HepG2 (cell line): ENCODE data around the gene CFAP119. TPM values are rescaled to one million over a fixed set of nuclear protein-coding genes. Genes with fewer than 3 reads are reported as not detected.

Source experiments
- ARID4A ChIP-seq: sonication (generic); formaldehyde crosslinking; IDR thresholded peaks from 2 replicates; pipeline ENCODE4 v1.5.0; 2020; ENCODE audit warnings: mild to moderate bottlenecking, missing genetic modification reagents, borderline replicate concordance
- DRAP1 ChIP-seq: IDR thresholded peaks from 2 replicates; pipeline ENCODE4 v1.6.1; 2016; ENCODE audit warnings: missing genetic modification reagents, missing compliant biosample characterization
- FOXJ3 ChIP-seq: sonication (generic); formaldehyde crosslinking; IDR thresholded peaks from 2 replicates; pipeline ENCODE4 v1.4.0; 2020; ENCODE audit warnings: missing genetic modification reagents, mild to moderate bottlenecking, borderline replicate concordance
- GZF1 ChIP-seq: sonication (generic); formaldehyde crosslinking; IDR thresholded peaks from 2 replicates; pipeline ENCODE4 v1.5.1; 2020; ENCODE audit warnings: mild to moderate bottlenecking, missing genetic modification reagents
- JUND ChIP-seq: sonication (generic); formaldehyde crosslinking; IDR thresholded peaks from 2 replicates; pipeline ENCODE4 v1.8.0; 2022; ENCODE audit warnings: mild to moderate bottlenecking, missing genetic modification reagents
- KLF6 ChIP-seq: IDR thresholded peaks from 2 replicates; pipeline ENCODE4 v1.8.0; 2016; ENCODE audit warnings: missing biosample characterization, missing genetic modification reagents
- KMT2A ChIP-seq: sonication (generic); formaldehyde crosslinking; IDR thresholded peaks from 2 replicates; pipeline ENCODE4 v1.4.0; 2020; ENCODE audit warnings: missing genetic modification reagents
- MEIS2 ChIP-seq: sonication (generic); formaldehyde crosslinking; IDR thresholded peaks from 2 replicates; pipeline ENCODE4 v1.9.0; 2021; ENCODE audit warnings: mild to moderate bottlenecking, missing genetic modification reagents
- ZBTB21 ChIP-seq: sonication (generic); formaldehyde crosslinking; IDR thresholded peaks from 2 replicates; pipeline ENCODE4 v1.4.0; 2020; ENCODE audit warnings: missing genetic modification reagents
- ZBTB40 ChIP-seq, 2 experiments: fragments of 450-650 bp in 1 of 2; sonication (generic) in 1 of 2; formaldehyde crosslinking in 1 of 2; IDR thresholded peaks; 2 replicates each; pipeline versions ENCODE4 v1.6.1 to v1.8.0; 2016 to 2022; ENCODE audit warnings: antibody characterized with exemption in 1 of 2, mild to moderate bottlenecking in 1 of 2, missing genetic modification reagents in 1 of 2
- ZFP36L2 ChIP-seq: sonication (generic); formaldehyde crosslinking; IDR thresholded peaks from 2 replicates; pipeline ENCODE4 v1.4.0; 2020; ENCODE audit warnings: missing genetic modification reagents
- ZNF747 ChIP-seq: sonication (generic); formaldehyde crosslinking; IDR thresholded peaks from 2 replicates; pipeline ENCODE4 v1.8.1; 2023; ENCODE audit warnings: missing genetic modification reagents, mild to moderate bottlenecking, borderline replicate concordance
- ZXDC ChIP-seq: sonication (generic); formaldehyde crosslinking; IDR thresholded peaks from 2 replicates; pipeline ENCODE4 v1.5.0; 2020; ENCODE audit warnings: mild to moderate bottlenecking, missing genetic modification reagents
- polyA plus RNA-seq, 8 experiments: library from polyadenylated mRNA; depleted of rRNA in 3 of 8; stranded (reverse) in 7 of 8; unstranded in 1 of 8; fragments of >200 nt; fragmentation: Illumina TruSeq in 4 of 8; extraction: Trizol in 4 of 8; gene quantifications; 2 replicates each; pipeline versions ENCODE4 v1.2.1 to v1.2.3, GENCODE V29; 2011 to 2016; ENCODE audit warnings: low read depth in 4 of 8, missing spikeins in 1 of 8, mixed read lengths in 1 of 8; ENCODE audit not compliant: insufficient read depth in 1 of 8
- total RNA-seq, 5 experiments: library from RNA; depleted of rRNA; stranded (reverse); fragments of >200 nt; fragmentation: Illumina TruSeq; extraction: Trizol; gene quantifications; 2 replicates each; pipeline ENCODE4 v1.2.3, GENCODE V29; 2016; ENCODE audit warnings: low read depth in 1 of 5

CFAP119 gene
- total and polyA plus RNA-seq, 2 of the 13 experiments (the other 11 are each of a cell fraction or from before 2014, with no cell fraction given): 6.4 TPM

GRCh38 chr16:30745082-30745481 is 16.8 kb downstream of the CFAP119 start (continued):
- TF ChIP-seq ARID4A (CRISPR knock-in tag) (no peak), ZXDC (CRISPR knock-in tag) (no peak), ZBTB21 (CRISPR knock-in tag) (no peak), GZF1 (CRISPR knock-in tag) (no peak), JUND (peak; percentile 76; the same call in 1 of the 2 replicates), ZNF747 (CRISPR knock-in tag) (no peak), KLF6 (CRISPR knock-in tag) (no peak), ZFP36L2 (no peak), MEIS2 (no peak), DRAP1 (CRISPR knock-in tag) (no peak), ZBTB40 (IDR thresholded peaks at IDR 0.05) (no peak), ZBTB40 (CRISPR knock-in tag; IDR thresholded peaks at IDR 0.05) (no peak), FOXJ3 (CRISPR knock-in tag) (no peak), KMT2A (CRISPR knock-in tag) (no peak)
